Stimulated activated CD8-positive, alpha-beta memory T cell treated with anti-CD3 and anti-CD28 coated beads, Interleukin-15, amount 100 ng/mL, for 48 hours (primary cell): ENCODE measurements around the gene KRT26.
"Not testable (repeated sequence)": the region's sequence is repeated elsewhere in the genome, so short reads cannot be mapped to it uniquely, and the experiment has no call there.

Source experiments
- DNase-seq, 2 donors: peaks; one replicate each; pipeline ENCODE4 v3.0.0-alpha.2; 2020; ENCODE audit warnings: low read depth in 2 of 2

KRT26 gene

GRCh38 chr17:40772101-40772500 lies at the start of gene KRT26:
KRT26 (minus strand) TSS chr17:40772201; CDS start chr17:40772113, 88 bp downstream.
- DNase-seq: no peak

- DNase-seq: no peak
Observed at GRCh38 chr17:40821536-40821935, 49.5 kb upstream of the KRT26 start.

- DNase-seq: no peak
Observed at GRCh38 chr17:40820228-40820838, 48.3 kb upstream of the KRT26 start.

- DNase-seq: no peak
Observed at GRCh38 chr17:40819528-40820125, 47.6 kb upstream of the KRT26 start.

- DNase-seq: peak; percentile 78 to 82
Observed at GRCh38 chr17:40818733-40819527, 46.9 kb upstream of the KRT26 start.

GRCh38 chr17:40818343-40818732 lies 46.3 kb upstream of the KRT26 start:
- DNase-seq: no peak

GRCh38 chr17:40817103-40817682 lies 45.2 kb upstream of the KRT26 start:
- no peak for DNase-seq

- no peak for DNase-seq
Observed at GRCh38 chr17:40816569-40816968, 44.6 kb upstream of the KRT26 start.

GRCh38 chr17:40815381-40815780 lies 43.4 kb upstream of the KRT26 start:
- no peak for DNase-seq

GRCh38 chr17:40814657-40815056 lies 42.7 kb upstream of the KRT26 start:
- DNase-seq: not testable (repeated sequence)

GRCh38 chr17:40813804-40814203 lies 41.8 kb upstream of the KRT26 start:
- DNase-seq: no peak

- DNase-seq: no peak
Observed at GRCh38 chr17:40812639-40813038, 40.6 kb upstream of the KRT26 start.

- no peak for DNase-seq
Observed at GRCh38 chr17:40810494-40810893, 38.5 kb upstream of the KRT26 start.

GRCh38 chr17:40809721-40810421 lies 37.9 kb upstream of the KRT26 start:
- DNase-seq: no peak

GRCh38 chr17:40806131-40806530 lies 34.1 kb upstream of the KRT26 start:
- no peak for DNase-seq

GRCh38 chr17:40803617-40804082 lies 31.6 kb upstream of the KRT26 start:
- DNase-seq: peak; percentile 57 to 58

- DNase-seq: no peak
Observed at GRCh38 chr17:40801157-40801556, 29.2 kb upstream of the KRT26 start.

GRCh38 chr17:40800381-40800780 lies 28.4 kb upstream of the KRT26 start:
- DNase-seq: no peak

- no peak for DNase-seq
Observed at GRCh38 chr17:40799859-40800258, 27.9 kb upstream of the KRT26 start, which contains the start of gene KRT28. KRT28 (minus strand) TSS chr17:40799959; CDS start chr17:40799893, 66 bp downstream.

- no peak for DNase-seq
Observed at GRCh38 chr17:40796846-40797245, 24.8 kb upstream of the KRT26 start.

GRCh38 chr17:40795019-40795667 lies 23.1 kb upstream of the KRT26 start:
- no peak for DNase-seq
